Measurements from ENCODE around the gene MYO10. TPM values are rescaled to one million over a fixed set of nuclear protein-coding genes. Genes with fewer than 3 reads are reported as not detected.
A peak's percentile ranks its signal among the peaks of the same experiment; 100 is the strongest.

MYO10 gene
- total RNA-seq, 2 donors from 2014 or later: 40.0 to 89.2 TPM

DNA sequence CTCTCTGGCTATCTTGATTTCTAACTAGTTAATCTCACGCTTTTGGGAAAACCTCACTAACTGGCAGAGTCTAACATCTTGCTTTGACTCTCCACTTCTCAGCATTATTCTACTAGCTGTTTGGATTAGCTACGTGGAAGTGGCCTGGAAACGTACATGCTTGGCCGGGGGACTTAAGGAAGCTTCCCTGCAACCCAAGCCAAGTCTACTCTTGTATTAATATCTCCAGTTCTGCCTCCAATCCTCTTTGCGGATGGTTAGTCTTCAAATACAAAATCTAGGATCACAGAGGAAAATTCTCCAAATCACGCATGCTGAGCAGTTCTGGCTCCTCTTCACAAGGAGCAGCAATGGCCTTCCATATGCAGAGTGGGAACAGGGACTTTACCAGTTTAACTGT is 267.5 kb downstream of the MYO10 start:
- H3K9ac ChIP-seq (ENCODE audit: extremely low read depth, low read length, poor library complexity, severe bottlenecking): no peak overlapping the region
- Mint-ChIP-seq H3K36me3 (ENCODE audit: low read depth) (peaks cover 88% of the 10 kb centered on the region), H3K4me3 (no peak overlapping the region), H3K27me3 (ENCODE audit: insufficient read depth) (no peaks in the 10 kb centered on the region), H3K9me3 (no peaks in the 10 kb centered on the region), H3K27ac (no peak overlapping the region), H3K4me1 (no peaks in the 10 kb centered on the region)
- H3K27ac ChIP-seq (ENCODE audit: low read depth, low read length): no peak overlapping the region
- H3K9me3 ChIP-seq (ENCODE audit: control insufficient read depth, low read length): no peaks in the 10 kb centered on the region
- 93 to 96% methylated on average over 6 of the region's 6 CpGs for WGBS, 2 experiments (ENCODE audit: insufficient coverage in 1 of 2, insufficient read length in 1 of 2)
- H3K27me3 ChIP-seq (ENCODE audit: control insufficient read depth, insufficient read depth, low read length, poor library complexity, severe bottlenecking): no peaks in the 10 kb centered on the region
- H3K36me3 ChIP-seq (ENCODE audit: control insufficient read depth, insufficient read depth, low read length): peaks cover 99% of the 10 kb centered on the region
- no peak for DNase-seq
- H3K4me1 ChIP-seq (ENCODE audit: control insufficient read depth, insufficient read depth, low read length): no peaks in the 10 kb centered on the region
- no peak overlapping the region for H3K4me3 ChIP-seq (ENCODE audit: low read length)
- no peak for TF ChIP-seq CTCF (conservative IDR thresholded peaks at IDR 0.05)

- Mint-ChIP-seq H3K27me3 (ENCODE audit: insufficient read depth) (no peaks in the 10 kb centered on the region), H3K4me1 (no peaks in the 10 kb centered on the region), H3K9me3 (no peaks in the 10 kb centered on the region), H3K27ac (peak overlapping the region; percentile 69), H3K36me3 (ENCODE audit: low read depth) (peaks cover 86% of the 10 kb centered on the region), H3K4me3 (no peak overlapping the region)
- Histone ChIP-seq H3K4me1 (ENCODE audit: control insufficient read depth, insufficient read depth, low read length) (no peaks in the 10 kb centered on the region), H3K9me3 (ENCODE audit: control insufficient read depth, low read length) (no peaks in the 10 kb centered on the region), H3K27me3 (ENCODE audit: control insufficient read depth, insufficient read depth, low read length, poor library complexity, severe bottlenecking) (no peaks in the 10 kb centered on the region), H3K27ac (ENCODE audit: low read depth, low read length) (no peak overlapping the region), H3K9ac (ENCODE audit: extremely low read depth, low read length, poor library complexity, severe bottlenecking) (no peak overlapping the region), H3K4me3 (ENCODE audit: low read length) (no peak overlapping the region), H3K36me3 (ENCODE audit: control insufficient read depth, insufficient read depth, low read length) (peaks cover 98% of the 10 kb centered on the region)
- no peak for DNase-seq
- 93 to 95% methylated on average over 9 to 11 of the region's 11 CpGs for WGBS, 2 experiments (ENCODE audit: insufficient coverage in 1 of 2, insufficient read length in 1 of 2)
- no peak for TF ChIP-seq CTCF (conservative IDR thresholded peaks at IDR 0.05)
Measured at GRCh38 chr5:16668194-16668593, 267.9 kb downstream of the MYO10 start.

- H3K4me1 Mint-ChIP-seq: no peaks in the 10 kb centered on the region
- H3K27ac Mint-ChIP-seq: no peak overlapping the region
- Histone ChIP-seq H3K4me1 (ENCODE audit: control insufficient read depth, insufficient read depth, low read length) (no peaks in the 10 kb centered on the region), H3K27me3 (ENCODE audit: control insufficient read depth, insufficient read depth, low read length, poor library complexity, severe bottlenecking) (no peaks in the 10 kb centered on the region), H3K9me3 (ENCODE audit: control insufficient read depth, low read length) (no peaks in the 10 kb centered on the region), H3K9ac (ENCODE audit: extremely low read depth, low read length, poor library complexity, severe bottlenecking) (no peak overlapping the region), H3K27ac (ENCODE audit: low read depth, low read length) (no peak overlapping the region), H3K36me3 (ENCODE audit: control insufficient read depth, insufficient read depth, low read length) (peaks cover 86% of the 10 kb centered on the region), H3K4me3 (ENCODE audit: low read length) (no peak overlapping the region)
- WGBS, 2 experiments (ENCODE audit: insufficient coverage in 1 of 2, insufficient read length in 1 of 2): 88 to 92% methylated on average over 11 of the region's 11 CpGs
- H3K9me3 Mint-ChIP-seq: peaks cover 1% of the 10 kb centered on the region
- TF ChIP-seq CTCF (conservative IDR thresholded peaks at IDR 0.05): peak; percentile 75
- peaks cover 82% of the 10 kb centered on the region for H3K36me3 Mint-ChIP-seq (ENCODE audit: low read depth)
- no peaks in the 10 kb centered on the region for H3K27me3 Mint-ChIP-seq (ENCODE audit: insufficient read depth)
- H3K4me3 Mint-ChIP-seq: no peak overlapping the region
- peak; percentile 61 for DNase-seq
Measured at GRCh38 chr5:16666883-16667398, 269.1 kb downstream of the MYO10 start.

Measured in endodermal cell (in vitro differentiated cells).